ENCODE data around the gene GDF7.
A peak's percentile ranks its signal among the peaks of the same experiment; 100 is the strongest.

Gene GDF7

GRCh38 chr2:20624156-20624883 is 42.6 kb upstream of the GDF7 start:
- peak overlapping the region in 1 of 2 donors; percentile 80 for H3K27ac ChIP-seq
- no peak for TF ChIP-seq CTCF (IDR thresholded peaks at IDR 0.05)
- peak; percentile 62 for DNase-seq (ENCODE audit: low spot score)

GRCh38 chr2:20624884-20625485 is 42.0 kb upstream of the GDF7 start:
- Histone ChIP-seq H3K4me3 (no peak overlapping the region), H3K27ac (peak overlapping the region; percentile 54 to 80)
- no peak for TF ChIP-seq CTCF (IDR thresholded peaks at IDR 0.05)
- DNase-seq (ENCODE audit: low spot score) = peak; percentile 70

More at GRCh38 chr2:20624156-20624883, 42.6 kb upstream of the GDF7 start:
- no peak overlapping the region for H3K4me3 ChIP-seq

- H3K4me3 ChIP-seq = no peak overlapping the region
Measured at GRCh38 chr2:20625491-20626391, 41.2 kb upstream of the GDF7 start.

GRCh38 chr2:20626392-20626697 is 40.6 kb upstream of the GDF7 start:
- H3K4me3 ChIP-seq = no peak overlapping the region
- no peak for TF ChIP-seq CTCF (IDR thresholded peaks at IDR 0.05)
- DNase-seq (ENCODE audit: low spot score) = no peak
- H3K27ac ChIP-seq = peak overlapping the region; percentile 30 to 80

More at GRCh38 chr2:20625491-20626391, 41.2 kb upstream of the GDF7 start:
- H3K27ac ChIP-seq = peak overlapping the region; percentile 54 to 80
- no peak for TF ChIP-seq CTCF (IDR thresholded peaks at IDR 0.05)
- DNase-seq (ENCODE audit: low spot score) = peak; percentile 81

GRCh38 chr2:20626698-20627513 is 40.0 kb upstream of the GDF7 start:
- no peak for TF ChIP-seq CTCF (IDR thresholded peaks at IDR 0.05)
- no peak overlapping the region for H3K4me3 ChIP-seq
- DNase-seq (ENCODE audit: low spot score) = no peak
- peak overlapping the region; percentile 30 to 80 for H3K27ac ChIP-seq

GRCh38 chr2:20627712-20628380 is 39.1 kb upstream of the GDF7 start:
- H3K4me3 ChIP-seq = no peak overlapping the region
- no peak for TF ChIP-seq CTCF (IDR thresholded peaks at IDR 0.05)
- DNase-seq (ENCODE audit: low spot score) = no peak
- peak overlapping the region in 1 of 2 donors; percentile 80 for H3K27ac ChIP-seq

All from coronary artery (tissue), 2 donors.